Spleen (tissue), 11 donors: ENCODE results near the gene GTF2H2C. TPM values are rescaled to one million over a fixed set of nuclear protein-coding genes. Genes with fewer than 3 reads are reported as not detected.
A peak's percentile ranks its signal among the peaks of the same experiment; 100 is the strongest.
"Not testable (repeated sequence)": the region's sequence is repeated elsewhere in the genome, so short reads cannot be mapped to it uniquely, and the experiment has no call there.

ENCODE experiments used
- DNase-seq: peaks from one replicate; pipeline ENCODE4 v3.0.0-alpha.2; 2020
- H3K27ac ChIP-seq, 8 donors: fragments of 200-600 bp; sonication (generic) in 7 of 8; 1 replicate in 4 of 8; 2 replicates in 4 of 8; pipeline versions ENCODE4 v1.5.0 to v1.8.0; 2016 to 2021; ENCODE audit warnings: inconsistent platforms in 4 of 8, mild to moderate bottlenecking in 4 of 8, moderate library complexity in 1 of 8
- H3K27me3 ChIP-seq, 7 donors: fragments of 200-600 bp; sonication (generic) in 6 of 7; replicated peaks in 1 of 7; 1 replicate in 4 of 7; 2 replicates in 3 of 7; pipeline versions ENCODE4 v1.5.0 to v1.8.0; 2016 to 2021; ENCODE audit warnings: inconsistent platforms in 3 of 7, mild to moderate bottlenecking in 1 of 7
- H3K36me3 ChIP-seq, 6 donors: fragments of 200-600 bp; sonication (generic) in 5 of 6; 1 replicate in 4 of 6; 2 replicates in 2 of 6; pipeline versions ENCODE4 v1.5.0 to v1.8.0; 2016 to 2021; ENCODE audit warnings: inconsistent platforms in 2 of 6
- H3K4me1 ChIP-seq, 6 donors: fragments of 200-600 bp; sonication (generic) in 5 of 6; 1 replicate in 3 of 6; 2 replicates in 3 of 6; pipeline versions ENCODE4 v1.5.0 to v1.8.0; 2016 to 2021; ENCODE audit warnings: inconsistent platforms in 3 of 6
- H3K4me3 ChIP-seq, 8 donors: fragments of 200-600 bp; sonication (generic) in 7 of 8; 1 replicate in 4 of 8; 2 replicates in 4 of 8; pipeline versions ENCODE4 v1.5.0 to v1.8.0; 2016 to 2021; ENCODE audit warnings: inconsistent platforms in 4 of 8, mild to moderate bottlenecking in 4 of 8, moderate library complexity in 2 of 8
- H3K9me3 ChIP-seq, 8 donors: fragments of 200-600 bp; sonication (generic) in 7 of 8; 1 replicate in 4 of 8; 2 replicates in 4 of 8; pipeline versions ENCODE4 v1.5.0 to v1.8.0; 2016 to 2021; ENCODE audit warnings: inconsistent platforms in 4 of 8
- WGBS, 5 donors: extraction: QIAGEN DNeasy Blood & Tissue Kit in 3 of 5; methylation state at CpG; one replicate each; pipeline versions ENCODE4 v1.1.5 to v1.1.7; 2013 to 2018; 5-methylcytosine and 5-hydroxymethylcytosine counted together
- intact Hi-C: fragments of 100-400 bp; cut with DNase I; formaldehyde crosslinking; loops from one replicate; pipeline ENCODE4 v1.15.0; 2023; ENCODE audit warnings: low total_unique reads
- polyA plus RNA-seq, 3 donors: library from polyadenylated mRNA; stranded (reverse); fragments of 200-250 nt; gene quantifications; one replicate each; pipeline ENCODE4 v1.2.1, GENCODE V29; 2013
- small RNA-seq, 4 donors: library from RNA; depleted of rRNA; stranded (forward); fragments of <200 nt; gene quantifications; one replicate each; pipeline ENCODE3, GENCODE V24; 2016
- total RNA-seq, 7 donors: library from RNA; depleted of rRNA in 3 of 7; stranded (reverse); fragments of >200 nt in 3 of 7; fragmentation: NEBNext Ultra II Directional in 4 of 7; extraction: Animal tissue kit (Norgen Biotek cat#: 25700) in 4 of 7; gene quantifications; one replicate each; pipeline versions ENCODE4 v1.1.0 to v1.2.1, GENCODE V29; 2016 to 2021
- donor health status: healthy with polysubstance abuse.
- donor health status: DM: no; HTN: no; CAD: no; lungs with moderate emphysema.
- donor health status: DM: no; HTN: no; CAD: no.
- donor health status: Bipolar disorder and iron deficiency.
- donor health status: healthy.
- donor health status: DM: no; HTN: no; CAD: no.
- donor health status: DM: yes; HTN: yes; CAD: no.

The GTF2H2C gene
- total and polyA plus RNA-seq, 10 donors, result 11.1 to 37.1 (median 24.5) TPM

DNA sequence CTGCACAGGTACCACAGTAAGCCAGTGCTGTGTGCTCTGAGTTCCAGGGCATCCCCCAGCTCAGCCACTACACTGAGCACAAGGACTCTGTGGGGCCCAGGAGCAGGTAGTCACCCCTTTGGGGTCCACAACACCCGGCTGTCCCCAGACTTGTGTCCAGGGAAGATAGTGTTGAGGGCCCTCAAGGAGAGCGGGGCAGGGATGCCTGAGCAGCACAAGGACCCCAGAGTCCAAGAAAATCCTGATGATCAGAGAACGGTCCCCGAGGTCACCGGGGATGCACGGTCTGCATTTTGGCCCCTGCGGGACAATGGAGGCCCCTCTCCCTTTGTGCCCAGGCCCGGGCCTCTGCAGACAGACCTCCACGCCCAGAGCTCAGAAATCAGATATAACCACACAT lies 71.9 kb downstream of the GTF2H2C start:
- H3K4me1 ChIP-seq, H3K4me3 ChIP-seq, H3K27me3 ChIP-seq, H3K9me3 ChIP-seq, H3K36me3 ChIP-seq, H3K27ac ChIP-seq, intact Hi-C loops: not testable (repeated sequence)
- WGBS, 5 donors, result 95 to 98% (median 97%) methylated on average over 7 of the region's 9 CpGs
- DNase-seq, result peak; percentile 54

Small RNA genes within 50 kb of the gene (small RNA-seq; reads per million reads assigned to genes)
- 0 reads per million in 4 donors for gene RNU6-724P

Other genes with a start within 250 kb of the GTF2H2C start
- 10 to 100 TPM in 5 of 7 donors, 1 to 10 TPM in 2; 9.5 to 18.6 (median 11.0) TPM for gene CCDC125, start 227.4 kb upstream of the GTF2H2C start, total RNA-seq
- gene CCDC125, start 227.4 kb upstream of the GTF2H2C start, polyA plus RNA-seq, result 1 to 10 TPM; 2.2 to 3.9 (median 2.5) TPM
- 10 to 100 TPM; 16.9 to 31.7 (median 24.0) TPM for gene AK6, start 190.7 kb upstream of the GTF2H2C start, total RNA-seq
- gene AK6, start 190.7 kb upstream of the GTF2H2C start, polyA plus RNA-seq, result 10 to 100 TPM; 28.1 to 39.7 (median 30.6) TPM
- 10 to 100 TPM; 33.5 to 38.9 (median 36.2) TPM for gene TAF9, start 190.7 kb upstream of the GTF2H2C start, total RNA-seq
- 10 to 100 TPM; 51.5 to 61.6 (median 60.1) TPM for gene TAF9, start 190.7 kb upstream of the GTF2H2C start, polyA plus RNA-seq
- gene RAD17, start 190.4 kb upstream of the GTF2H2C start, total RNA-seq, result 10 to 100 TPM; 15.2 to 28.5 (median 21.4) TPM
- gene RAD17, start 190.4 kb upstream of the GTF2H2C start, polyA plus RNA-seq, result 10 to 100 TPM; 13.0 to 16.9 (median 15.2) TPM
- gene MARVELD2, start 145.1 kb upstream of the GTF2H2C start, total RNA-seq, result 1 to 10 TPM in 4 of 7 donors, under 1 TPM in 3; 0.26 to 1.9 (median 1.1) TPM
- gene MARVELD2, start 145.1 kb upstream of the GTF2H2C start, polyA plus RNA-seq, result under 1 TPM; 0.02 to 0.13 (median 0.12) TPM
- gene OCLN, start 67.4 kb upstream of the GTF2H2C start, total RNA-seq, result 10 to 100 TPM in 1 of 7 donors, 1 to 10 TPM in 5, under 1 TPM in 1; 0.60 to 10.6 (median 3.3) TPM
- 1 to 10 TPM; 1.8 to 3.0 (median 1.8) TPM for gene OCLN, start 67.4 kb upstream of the GTF2H2C start, polyA plus RNA-seq